ENCODE data around the gene ASPRV1.

ASPRV1 gene

GRCh38 chr2:69937968-69938367 lies 23.5 kb downstream of the ASPRV1 start:
- no peak for DNase-seq

DNA sequence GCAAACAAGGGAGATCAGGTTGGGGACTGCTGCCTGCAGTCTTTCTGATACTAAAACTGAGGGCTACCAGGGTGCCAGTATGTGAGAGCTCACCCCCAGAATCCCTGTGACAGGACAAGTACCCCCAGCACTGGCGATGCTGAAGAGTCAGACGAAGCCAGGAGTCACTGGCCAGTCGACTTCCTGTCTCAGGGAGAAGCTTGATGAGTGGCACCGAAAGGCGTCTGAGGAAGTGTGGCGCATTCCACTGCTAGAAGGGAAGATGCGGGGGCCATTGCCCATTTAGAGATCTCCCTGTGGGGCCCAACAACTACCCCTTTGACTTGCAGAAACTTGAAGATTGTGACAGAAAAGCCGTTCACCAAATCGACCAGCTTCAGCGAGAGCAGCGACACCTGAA lies 24.5 kb downstream of the ASPRV1 start:
- DNase-seq = no peak

DNA sequence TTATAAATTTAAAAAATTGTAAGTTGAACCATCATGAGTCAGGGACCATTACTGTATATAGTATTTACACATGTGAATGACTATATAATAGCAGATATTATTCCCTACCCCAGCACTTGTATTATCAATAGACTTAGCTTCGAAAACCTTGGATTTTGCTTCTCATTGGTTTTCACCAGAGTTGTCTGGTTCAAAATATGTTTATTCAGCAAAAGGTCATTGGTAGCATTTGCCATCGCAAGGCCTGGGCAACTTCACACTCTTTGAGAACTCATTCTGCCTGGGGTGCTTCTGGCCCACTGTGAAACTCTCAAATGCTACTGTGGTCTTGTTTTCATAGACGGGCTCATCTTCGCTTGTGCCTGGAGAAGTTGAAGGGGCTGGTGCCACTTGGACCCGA lies 26.4 kb downstream of the ASPRV1 start:
- DNase-seq = no peak

GRCh38 chr2:69934614-69934908 lies 26.9 kb downstream of the ASPRV1 start:
- no peak for DNase-seq

DNA sequence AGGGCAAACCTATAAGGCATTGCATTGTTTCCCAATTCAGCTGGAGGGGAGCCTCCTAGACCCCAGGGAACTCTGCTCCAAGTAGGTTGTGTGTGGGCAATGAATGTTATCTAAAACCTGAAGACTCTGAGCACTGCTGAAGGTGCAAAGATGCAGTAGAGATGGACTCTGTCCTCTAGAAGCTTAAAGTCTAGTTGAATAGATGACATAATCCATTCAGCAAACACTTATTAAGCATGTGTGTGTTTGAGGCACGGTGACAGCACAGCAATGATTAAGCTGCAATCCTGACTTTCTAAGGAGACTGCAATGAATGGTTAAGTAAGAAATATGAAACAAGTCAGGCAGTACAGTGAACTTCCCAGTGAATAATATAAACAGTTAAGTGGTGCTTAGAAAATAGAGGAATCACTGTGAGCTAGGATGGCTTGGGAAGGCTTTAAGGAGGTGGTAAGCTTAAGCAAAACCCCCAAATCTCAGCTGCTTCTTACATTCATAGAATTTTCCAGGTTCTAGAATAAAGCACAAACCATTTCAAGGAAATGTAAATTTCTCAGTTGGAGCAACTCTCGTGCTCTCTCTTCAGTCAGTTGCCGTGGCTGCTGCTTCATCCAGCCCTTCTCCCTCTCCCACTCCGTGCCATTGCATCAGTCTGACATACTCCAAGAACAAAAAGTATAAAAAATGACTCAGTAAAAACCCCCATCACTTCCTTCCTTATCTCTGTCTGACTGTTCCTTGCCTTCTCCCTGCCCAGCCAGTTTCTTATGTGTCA lies 27.4 kb downstream of the ASPRV1 start:
- no peak for DNase-seq

DNA sequence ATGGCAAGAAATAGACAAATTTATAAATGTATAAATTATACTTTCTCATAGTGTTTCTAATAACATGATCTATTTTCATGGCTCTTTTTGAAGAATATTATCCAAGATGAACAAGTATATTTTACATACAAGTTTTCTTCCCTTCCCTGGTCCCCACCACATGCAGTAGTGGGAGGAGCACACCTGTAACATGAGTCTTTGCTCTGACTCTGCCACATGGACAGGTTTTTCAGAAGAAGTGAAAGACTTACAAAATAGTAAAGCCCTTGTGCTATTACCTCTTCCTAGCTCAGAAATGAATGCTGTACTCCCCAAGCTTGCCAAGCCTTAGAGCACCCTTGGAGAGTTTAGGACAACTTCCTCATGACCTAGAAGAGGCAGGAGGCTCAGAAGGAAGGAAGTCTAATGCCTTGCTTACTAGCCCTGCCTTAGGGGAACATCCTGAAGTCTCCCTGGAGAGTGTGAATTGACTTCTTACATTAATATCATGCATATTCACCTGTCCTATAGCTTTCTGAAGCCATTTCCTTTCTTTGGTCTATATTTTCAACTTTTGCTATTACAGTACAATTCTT lies 28.1 kb downstream of the ASPRV1 start:
- no peak for DNase-seq

DNA sequence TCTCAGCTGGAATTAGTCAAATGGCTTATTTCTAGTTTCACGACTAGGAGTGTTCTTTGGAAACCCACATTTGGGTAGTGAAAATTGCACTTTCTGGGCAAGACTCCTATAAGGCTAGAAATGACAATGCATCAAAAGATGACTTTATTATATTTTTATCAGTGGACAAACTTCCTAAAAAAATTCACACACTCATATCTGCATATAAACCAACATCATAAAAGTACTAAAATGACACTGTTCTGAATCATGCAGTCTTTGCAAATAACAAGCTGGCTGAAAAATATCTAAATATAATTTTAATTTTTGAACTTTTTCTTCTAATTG lies 28.9 kb downstream of the ASPRV1 start:
- DNase-seq = no peak

- no peak for DNase-seq
These were observed 29.4 kb downstream of the ASPRV1 start for GRCh38 chr2:69931832-69932595.

GRCh38 chr2:69926849-69927515 lies 34.4 kb downstream of the ASPRV1 start:
- no peak for DNase-seq

- DNase-seq = no peak
These were observed 38.3 kb downstream of the ASPRV1 start for GRCh38 chr2:69923116-69923515.

DNA sequence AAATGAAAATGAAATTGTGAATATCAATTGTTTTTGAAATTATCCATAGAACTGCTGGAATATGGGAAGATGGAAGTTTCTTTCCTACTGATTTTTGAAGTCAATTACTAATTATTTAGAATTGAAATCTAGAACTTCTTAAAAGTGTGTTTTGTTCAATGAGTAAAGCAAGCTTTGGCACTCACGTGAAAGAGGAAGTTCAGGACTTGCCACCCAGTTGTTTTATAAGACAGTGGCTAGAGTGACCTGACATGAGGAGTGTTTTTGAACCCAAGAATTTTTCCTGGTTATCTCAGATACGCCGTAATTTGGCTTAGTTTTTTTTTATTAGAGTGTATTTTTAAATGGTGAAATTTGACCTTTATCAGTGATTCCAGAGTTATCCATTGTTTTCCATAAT lies 43.0 kb downstream of the ASPRV1 start:
- DNase-seq = no peak

DNA sequence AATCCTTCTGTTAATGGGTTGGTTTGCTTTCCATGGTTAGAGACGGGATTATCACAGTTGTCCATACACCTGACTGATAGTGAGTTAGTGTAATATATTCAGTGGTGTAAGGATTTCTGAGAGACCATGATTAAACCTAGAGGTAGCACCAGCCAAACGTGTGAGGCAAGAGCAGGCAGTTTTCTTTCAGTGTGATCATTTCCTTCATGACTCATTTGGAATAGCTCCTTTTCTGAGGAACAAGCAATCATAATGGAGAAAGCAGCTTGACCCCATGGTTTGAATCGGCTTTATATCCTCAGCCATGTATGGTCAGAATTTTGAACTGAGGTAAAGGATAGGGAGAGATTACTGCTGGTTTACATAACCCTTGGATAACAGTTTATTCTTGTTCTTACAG lies 43.6 kb downstream of the ASPRV1 start:
- no peak for DNase-seq

DNA sequence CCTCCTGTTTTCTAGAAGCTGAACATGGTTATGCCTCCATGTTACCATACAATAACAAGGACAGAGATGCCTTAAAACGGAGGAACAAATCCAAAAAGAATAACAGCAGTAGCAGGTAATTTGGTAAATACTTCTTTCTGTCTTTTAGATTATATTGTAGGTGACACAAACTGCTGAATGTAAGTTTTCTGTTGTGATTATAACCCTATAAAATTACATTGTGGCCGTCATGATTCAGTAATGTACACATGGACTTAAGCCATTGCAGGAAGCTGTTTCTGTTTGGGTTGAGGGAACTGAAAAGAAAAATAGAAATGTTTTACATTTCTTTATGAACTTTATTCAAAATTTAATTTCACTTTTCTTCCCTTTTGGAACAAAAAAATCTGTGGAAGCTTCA lies 45.3 kb downstream of the ASPRV1 start:
- DNase-seq = no peak

- no peak for DNase-seq
These were observed 46.2 kb downstream of the ASPRV1 start, which contains the start of gene MXD1 for GRCh38 chr2:69914950-69915945. Gene MXD1, plus strand, starts transcription at chr2:69915109. Its CDS starts 222 bp downstream, at chr2:69915331.

DNA sequence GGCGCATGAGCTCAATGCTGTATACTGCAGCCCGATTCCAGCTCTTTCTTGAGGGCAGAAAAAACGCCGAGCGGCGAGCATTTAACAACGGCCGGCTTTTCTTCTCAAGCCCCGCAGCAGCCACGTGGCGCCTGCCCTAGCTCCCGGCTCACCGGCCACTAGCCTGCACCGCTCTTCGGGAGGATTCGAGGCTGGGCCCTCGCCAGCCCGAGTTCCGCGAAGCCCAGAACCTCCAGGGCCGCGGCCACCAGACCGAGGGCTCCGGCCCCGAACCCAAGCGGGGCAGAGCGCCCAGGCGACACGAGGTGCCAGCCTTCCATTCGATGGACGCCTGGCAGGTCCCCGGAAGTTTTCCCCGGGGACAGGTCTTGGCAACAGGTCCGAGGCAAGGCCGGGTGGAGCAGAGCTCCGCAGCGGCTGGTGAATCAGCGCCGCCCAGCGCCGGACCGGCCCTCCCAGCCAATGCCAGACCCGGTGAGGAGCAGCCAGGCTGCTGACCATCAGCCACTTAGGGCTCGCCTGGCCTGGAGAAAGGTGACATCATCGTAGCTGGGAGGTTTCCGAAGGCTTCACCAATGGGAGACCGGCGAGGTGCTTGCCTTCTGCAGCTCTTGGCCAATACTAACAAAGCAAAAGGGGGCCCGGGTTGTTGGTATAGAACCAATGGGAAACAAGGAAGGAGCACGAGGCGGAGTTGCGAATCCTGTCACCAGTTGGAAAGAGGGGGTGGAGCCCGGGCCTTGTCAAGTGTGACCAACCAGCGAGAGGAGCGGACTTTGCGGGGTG lies 47.1 kb downstream of the ASPRV1 start:
- DNase-seq = peak; percentile 100

DNA sequence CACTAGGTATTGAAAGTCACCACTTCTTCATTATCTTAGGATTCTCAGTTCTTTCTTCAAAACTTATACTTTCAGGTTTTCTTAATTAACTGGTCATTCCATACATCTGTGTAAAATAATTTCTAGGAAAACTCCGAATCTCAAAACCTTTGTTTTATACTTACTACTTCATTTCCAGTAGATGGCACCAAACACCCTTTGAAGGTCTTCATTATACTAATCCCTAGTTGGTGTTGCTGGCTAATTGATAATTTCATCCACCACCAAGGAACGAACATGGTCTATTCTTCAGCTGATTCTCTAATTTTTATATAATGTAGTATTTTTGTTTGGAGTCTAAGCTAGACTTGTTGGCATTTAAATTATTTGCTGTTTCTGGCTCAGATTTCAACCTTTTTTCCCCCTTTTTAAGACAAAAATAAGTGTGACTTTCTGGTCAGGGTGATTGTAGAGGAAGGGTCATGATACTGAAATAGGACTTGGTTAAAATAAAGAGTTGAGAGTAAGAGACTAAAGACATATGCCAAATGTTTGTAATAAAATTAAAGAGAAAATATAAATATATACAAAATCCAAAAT lies 49.4 kb downstream of the ASPRV1 start:
- peak; percentile 59 for DNase-seq

Measured in DMS79 treated with DMSO at 0.1 percent for 48 hours (cell line).